Tibial nerve (tissue), 4 donors: ENCODE measurements around the gene MSMP. TPM values are rescaled to one million over a fixed set of nuclear protein-coding genes. Genes with fewer than 3 reads are reported as not detected.
A peak's percentile ranks its signal among the peaks of the same experiment; 100 is the strongest.

Source experiments
- DNase-seq, 2 donors: peaks; one replicate each; pipeline ENCODE4 v3.0.0-alpha.2; 2019; ENCODE audit warnings: low spot score in 2 of 2
- H3K27ac ChIP-seq, 4 donors: fragments of 200-600 bp; sonication (generic) in 3 of 4; one replicate each; pipeline ENCODE4 v1.5.1; 2017 to 2019; ENCODE audit warnings: mild to moderate bottlenecking in 1 of 4
- H3K27me3 ChIP-seq, 2 donors: fragments of 200-600 bp; sonication (generic) in 1 of 2; one replicate each; pipeline versions ENCODE4 v1.5.1 to v1.6.0; 2017 to 2019
- H3K36me3 ChIP-seq, 3 donors: fragments of 200-600 bp; sonication (generic); one replicate each; pipeline ENCODE4 v1.5.1; 2018 to 2019
- H3K4me1 ChIP-seq, 4 donors: fragments of 200-600 bp; sonication (generic) in 3 of 4; one replicate each; pipeline ENCODE4 v1.5.1; 2017 to 2019
- H3K4me3 ChIP-seq, 4 donors: fragments of 200-600 bp; sonication (generic) in 3 of 4; one replicate each; pipeline ENCODE4 v1.5.1; 2017 to 2019; ENCODE audit warnings: mild to moderate bottlenecking in 1 of 4, moderate library complexity in 1 of 4
- H3K9me3 ChIP-seq, 4 donors: fragments of 200-600 bp; sonication (generic) in 3 of 4; one replicate each; pipeline ENCODE4 v1.5.1; 2017 to 2019
- CTCF ChIP-seq, 5 experiments: fragments of 200-600 bp in 3 of 5; fragments of 450-650 bp in 2 of 5; sonication (generic) in 3 of 5; IDR thresholded peaks; one replicate each; pipeline ENCODE4 v1.5.1; 2016 to 2019; ENCODE audit warnings: antibody characterized with exemption in 5 of 5, mild to moderate bottlenecking in 3 of 5, moderate library complexity in 2 of 5
- EP300 ChIP-seq, 2 donors: sonication (generic); formaldehyde crosslinking; IDR thresholded peaks; one replicate each; pipeline ENCODE4 v1.6.1; 2017; ENCODE audit warnings: antibody characterized with exemption in 2 of 2, mild to moderate bottlenecking in 1 of 2
- POLR2A ChIP-seq, 2 donors: fragments of 450-650 bp; IDR thresholded peaks; one replicate each; pipeline ENCODE4 v1.6.1; 2017; ENCODE audit warnings: antibody characterized with exemption in 2 of 2, mild to moderate bottlenecking in 2 of 2, moderate library complexity in 2 of 2
- WGBS, 2 donors: methylation state at CpG; one replicate each; pipeline ENCODE4 v1.1.5; 2018; 5-methylcytosine and 5-hydroxymethylcytosine counted together
- total RNA-seq, 4 donors: library from RNA; depleted of rRNA; stranded (reverse); fragments of >200 nt; gene quantifications; one replicate each; pipeline ENCODE4 v1.1.0, GENCODE V29; 2016

Gene MSMP
- total RNA-seq, 4 donors from 2014 or later: not detected

- H3K27me3 ChIP-seq: no peaks in the 10 kb centered on the region
- H3K4me1 ChIP-seq: peaks cover 0 to 49% (median 26%) of the 10 kb centered on the region in 4 donors
- no peaks in the 10 kb centered on the region for H3K9me3 ChIP-seq
- H3K27ac ChIP-seq: peak overlapping the region; percentile 52 to 91 (median 70)
- no peaks in the 10 kb centered on the region for H3K36me3 ChIP-seq
- peak overlapping the region; percentile 41 to 69 (median 50) for H3K4me3 ChIP-seq
- TF ChIP-seq POLR2A (IDR thresholded peaks at IDR 0.05) (no peak), EP300 (IDR thresholded peaks at IDR 0.05) (no peak), CTCF (IDR thresholded peaks at IDR 0.05) (no peak)
- DNase-seq: no peak
- 55 to 78% methylated on average over 13 to 30 of the region's 34 CpGs for WGBS, 2 donors
Measured at GRCh38 chr9:35792024-35792813, 38.1 kb upstream of the MSMP start.

- peaks cover 0 to 49% (median 26%) of the 10 kb centered on the region in 4 donors for H3K4me1 ChIP-seq
- H3K27ac ChIP-seq: peak within 1 kb of the TSS; percentile 52 to 91 (median 70)
- TF ChIP-seq POLR2A (IDR thresholded peaks at IDR 0.05) (peak in 1 of 2 donors; percentile 23), EP300 (IDR thresholded peaks at IDR 0.05) (no peak), CTCF (IDR thresholded peaks at IDR 0.05) (peak in 1 of 5 experiments; percentile 31)
- no peaks in the 10 kb centered on the region for H3K36me3 ChIP-seq
- peak within 1 kb of the TSS; percentile 41 to 69 (median 50) for H3K4me3 ChIP-seq
- no peak for DNase-seq
- no peaks in the 10 kb centered on the region for H3K27me3 ChIP-seq
- 5 to 17% methylated on average over 19 to 40 of the region's 64 CpGs for WGBS, 2 donors
- H3K9me3 ChIP-seq: no peaks in the 10 kb centered on the region
Measured at GRCh38 chr9:35791297-35791921, 37.3 kb upstream of the MSMP start, which contains the start of gene NPR2. NPR2 (plus strand) TSS chr9:35791591; CDS start chr9:35792409, 818 bp downstream.

GRCh38 chr9:35790385-35791296, 36.6 kb upstream of the MSMP start:
- Histone ChIP-seq H3K27me3 (no peaks in the 10 kb centered on the region), H3K9me3 (no peaks in the 10 kb centered on the region), H3K27ac (peak overlapping the region; percentile 52 to 91 (median 70)), H3K4me3 (peak overlapping the region; percentile 30 to 69 (median 46)), H3K36me3 (no peaks in the 10 kb centered on the region), H3K4me1 (peaks cover 0 to 49% (median 26%) of the 10 kb centered on the region in 4 donors)
- no peak for TF ChIP-seq EP300 (IDR thresholded peaks at IDR 0.05)
- TF ChIP-seq POLR2A (IDR thresholded peaks at IDR 0.05): no peak
- peak; percentile 82 to 91 (median 87) for TF ChIP-seq CTCF (IDR thresholded peaks at IDR 0.05)
- 31 to 33% methylated on average over 37 of the region's 37 CpGs for WGBS, 2 donors
- DNase-seq: peak; percentile 45 to 78

DNA sequence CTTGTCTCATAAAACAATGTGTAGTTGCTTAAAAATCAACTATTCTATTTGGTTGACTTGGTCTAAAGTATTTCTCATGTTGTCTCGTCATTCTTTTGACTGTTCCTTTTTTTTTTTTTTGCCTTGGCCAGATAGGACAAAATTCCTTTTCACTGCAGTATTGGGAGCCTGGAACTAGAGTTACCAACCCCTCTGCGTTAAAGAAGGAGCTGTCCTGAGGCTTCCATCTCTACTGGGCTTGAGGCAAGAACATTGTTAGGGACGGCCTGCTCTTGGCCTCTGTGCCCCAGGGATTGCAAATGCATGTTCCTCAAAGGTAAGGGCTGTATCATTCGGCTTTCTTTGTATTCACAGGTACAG, 35.9 kb upstream of the MSMP start:
- H3K27ac ChIP-seq: no peak overlapping the region
- WGBS, 2 donors: 29 to 30% methylated on average over 4 of the region's 4 CpGs
- peaks cover 0 to 44% (median 26%) of the 10 kb centered on the region in 4 donors for H3K4me1 ChIP-seq

More for the DNA sequence above, 35.9 kb upstream of the MSMP start:
- DNase-seq: no peak
- H3K36me3 ChIP-seq: no peaks in the 10 kb centered on the region
- no peak overlapping the region for H3K4me3 ChIP-seq
- TF ChIP-seq CTCF (IDR thresholded peaks at IDR 0.05) (no peak), EP300 (IDR thresholded peaks at IDR 0.05) (no peak)
- H3K9me3 ChIP-seq: no peaks in the 10 kb centered on the region
- no peaks in the 10 kb centered on the region for H3K27me3 ChIP-seq
